Prostate gland (tissue), 2 donors: ENCODE measurements around the gene CHD5. TPM values are rescaled to one million over a fixed set of nuclear protein-coding genes. Genes with fewer than 3 reads are reported as not detected.

Experiments
- DNase-seq: peaks from one replicate; pipeline ENCODE4 v3.0.0-alpha.2; 2019; ENCODE audit warnings: low spot score
- H3K27ac ChIP-seq, 2 donors: fragments of 200-600 bp; sonication (generic); 2 replicates each; pipeline ENCODE4 v1.5.1; 2017 to 2019
- H3K27me3 ChIP-seq: fragments of 200-600 bp; sonication (generic); replicated peaks from 2 replicates; pipeline ENCODE4 v1.5.1; 2019; ENCODE audit not compliant: insufficient read depth
- H3K36me3 ChIP-seq, 2 donors: fragments of 200-600 bp; sonication (generic); 1 replicate in 1 of 2; 2 replicates in 1 of 2; pipeline versions ENCODE4 v1.5.1 to v1.8.1; 2017 to 2019
- H3K4me1 ChIP-seq: fragments of 200-600 bp; sonication (generic); replicated peaks from 2 replicates; pipeline ENCODE4 v1.5.1; 2019
- H3K4me3 ChIP-seq, 2 donors: fragments of 200-600 bp; sonication (generic); 2 replicates each; pipeline ENCODE4 v1.5.1; 2017 to 2019
- H3K9me3 ChIP-seq: fragments of 200-600 bp; sonication (generic); 2 replicates; pipeline ENCODE4 v1.5.1; 2017
- POLR2A ChIP-seq: fragments of 450-650 bp; IDR thresholded peaks from one replicate; pipeline ENCODE4 v1.6.1; 2016; ENCODE audit warnings: antibody characterized with exemption, mild to moderate bottlenecking
- POLR2AphosphoS5 ChIP-seq: sonication (generic); formaldehyde crosslinking; IDR thresholded peaks from one replicate; pipeline ENCODE4 v1.6.1; 2017; ENCODE audit warnings: antibody characterized with exemption
- WGBS: methylation state at CpG from one replicate; pipeline ENCODE4 v1.1.5; 2018; 5-methylcytosine and 5-hydroxymethylcytosine counted together
- intact Hi-C: fragments of 100-400 bp; cut with DNase I; formaldehyde crosslinking; loops from one replicate; pipeline ENCODE4 v1.14.2; 2022
- total RNA-seq, 2 donors: library from RNA; depleted of rRNA; stranded (reverse); fragments of >200 nt; gene quantifications; one replicate each; pipeline ENCODE4 v1.1.0, GENCODE V29; 2016
- TF ChIP-seq, protein P1 (sequence below), 4 experiments: fragments of 200-600 bp in 2 of 4; fragments of 450-650 bp in 2 of 4; sonication (generic) in 2 of 4; IDR thresholded peaks; 1 replicate in 3 of 4; 2 replicates in 1 of 4; pipeline ENCODE4 v1.5.1; 2016 to 2019; ENCODE audit warnings: antibody characterized with exemption in 4 of 4, mild to moderate bottlenecking in 2 of 4, moderate library complexity in 2 of 4

CHD5 gene
- total RNA-seq, 2 donors from 2014 or later, result 4.9 to 17.0 TPM

DNA sequence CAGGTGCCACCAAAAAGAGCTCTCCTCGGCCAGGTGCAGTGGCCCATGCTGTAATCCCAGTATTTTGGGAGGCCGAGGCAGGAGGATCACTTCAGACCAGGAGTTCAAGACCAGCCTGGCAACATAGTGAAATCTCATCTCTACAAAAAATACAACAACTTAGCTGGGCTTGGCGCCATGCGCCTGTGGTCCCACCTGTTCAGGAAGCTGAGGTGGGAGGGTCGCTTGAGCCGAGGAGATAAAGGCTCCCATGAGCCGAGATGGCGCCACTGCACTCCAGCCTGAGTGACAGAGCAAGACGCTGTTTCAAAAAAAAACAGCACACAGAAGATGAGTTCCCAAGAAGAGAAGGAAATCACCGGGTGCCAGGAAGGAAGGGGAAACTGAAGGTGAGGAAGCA lies 67.0 kb downstream of the CHD5 start:
- Histone ChIP-seq H3K27me3 (no peaks in the 10 kb centered on the region), H3K9me3 (no peaks in the 10 kb centered on the region), H3K4me3 (no peak overlapping the region), H3K27ac (no peak overlapping the region), H3K36me3 (no peaks in the 10 kb centered on the region), H3K4me1 (no peaks in the 10 kb centered on the region)
- DNase-seq, result no peak
- intact Hi-C loops, result no loop called here
- 73% methylated on average over 10 of the region's 10 CpGs for WGBS
- TF ChIP-seq, protein P1, sequence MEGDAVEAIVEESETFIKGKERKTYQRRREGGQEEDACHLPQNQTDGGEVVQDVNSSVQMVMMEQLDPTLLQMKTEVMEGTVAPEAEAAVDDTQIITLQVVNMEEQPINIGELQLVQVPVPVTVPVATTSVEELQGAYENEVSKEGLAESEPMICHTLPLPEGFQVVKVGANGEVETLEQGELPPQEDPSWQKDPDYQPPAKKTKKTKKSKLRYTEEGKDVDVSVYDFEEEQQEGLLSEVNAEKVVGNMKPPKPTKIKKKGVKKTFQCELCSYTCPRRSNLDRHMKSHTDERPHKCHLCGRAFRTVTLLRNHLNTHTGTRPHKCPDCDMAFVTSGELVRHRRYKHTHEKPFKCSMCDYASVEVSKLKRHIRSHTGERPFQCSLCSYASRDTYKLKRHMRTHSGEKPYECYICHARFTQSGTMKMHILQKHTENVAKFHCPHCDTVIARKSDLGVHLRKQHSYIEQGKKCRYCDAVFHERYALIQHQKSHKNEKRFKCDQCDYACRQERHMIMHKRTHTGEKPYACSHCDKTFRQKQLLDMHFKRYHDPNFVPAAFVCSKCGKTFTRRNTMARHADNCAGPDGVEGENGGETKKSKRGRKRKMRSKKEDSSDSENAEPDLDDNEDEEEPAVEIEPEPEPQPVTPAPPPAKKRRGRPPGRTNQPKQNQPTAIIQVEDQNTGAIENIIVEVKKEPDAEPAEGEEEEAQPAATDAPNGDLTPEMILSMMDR (IDR thresholded peaks at IDR 0.05), result no peak
- TF ChIP-seq POLR2AphosphoS5, result no peak
- no peak for TF ChIP-seq POLR2A

DNA sequence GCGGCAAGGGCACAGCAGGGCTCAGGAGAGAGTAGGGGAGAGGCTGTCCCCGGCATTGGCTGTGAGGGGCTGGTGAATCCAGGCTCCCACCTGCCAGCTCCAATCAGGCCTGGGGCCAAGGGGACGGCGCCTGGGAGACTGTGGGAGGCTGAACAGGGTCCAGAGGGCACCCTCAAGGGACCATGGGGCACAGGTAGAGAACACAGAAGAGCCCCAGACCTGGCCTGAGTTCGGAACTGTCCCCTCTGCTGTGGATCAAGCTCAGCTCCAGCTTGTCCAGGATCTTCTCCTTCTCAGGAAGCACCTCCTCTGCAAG lies 67.5 kb downstream of the CHD5 start:
- no peaks in the 10 kb centered on the region for H3K9me3 ChIP-seq
- H3K36me3 ChIP-seq, result no peaks in the 10 kb centered on the region
- intact Hi-C loops, result no loop called here
- no peak overlapping the region for H3K4me3 ChIP-seq
- H3K4me1 ChIP-seq, result no peaks in the 10 kb centered on the region
- WGBS, result 60% methylated on average over 5 of the region's 5 CpGs
- no peak for DNase-seq
- TF ChIP-seq POLR2AphosphoS5 (no peak), POLR2A (no peak)
- TF ChIP-seq, protein P1 (IDR thresholded peaks at IDR 0.05), result no peak
- H3K27ac ChIP-seq, result no peak overlapping the region
- no peaks in the 10 kb centered on the region for H3K27me3 ChIP-seq

DNA sequence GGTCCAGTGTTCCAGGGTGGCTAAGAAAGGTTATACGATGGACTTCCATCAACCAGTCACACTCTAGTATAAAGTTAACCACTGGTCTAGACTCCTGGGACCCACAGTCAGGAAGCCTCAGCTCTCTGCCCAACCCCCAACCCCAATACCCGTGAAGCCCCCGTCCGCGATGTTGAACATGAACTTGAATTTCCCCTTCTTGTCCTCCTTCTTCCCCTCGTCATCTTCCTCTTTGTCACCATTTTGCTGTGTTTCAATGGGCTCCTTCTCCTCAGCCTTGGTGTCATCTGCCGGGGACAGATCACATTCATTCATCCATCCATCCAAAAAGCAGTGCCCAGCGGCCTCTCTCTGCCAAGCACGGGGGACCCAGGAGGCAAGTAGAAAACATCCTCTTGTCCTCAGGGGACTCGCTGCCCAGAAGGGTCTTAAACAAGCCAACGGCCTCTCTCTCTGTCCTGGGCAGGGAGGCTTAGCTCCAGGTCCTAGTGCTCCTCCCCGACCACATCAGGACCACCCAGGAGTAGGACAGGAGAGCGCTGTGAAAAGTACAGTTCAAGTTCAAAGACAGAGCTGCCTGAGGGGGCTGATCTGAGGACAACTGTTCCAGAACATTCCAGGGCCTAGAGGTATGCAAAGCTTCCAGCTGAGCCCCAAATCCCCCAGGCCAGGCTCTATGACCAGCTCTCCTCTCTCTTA lies 68.0 kb downstream of the CHD5 start:
- WGBS, result 82% methylated on average over 13 of the region's 13 CpGs
- no peak for DNase-seq
- no peak overlapping the region for H3K4me3 ChIP-seq
- no peaks in the 10 kb centered on the region for H3K27me3 ChIP-seq
- H3K9me3 ChIP-seq, result no peaks in the 10 kb centered on the region
- H3K4me1 ChIP-seq, result no peaks in the 10 kb centered on the region
- TF ChIP-seq, protein P1 (IDR thresholded peaks at IDR 0.05), result no peak
- TF ChIP-seq POLR2A (no peak), POLR2AphosphoS5 (no peak)
- H3K27ac ChIP-seq, result no peak overlapping the region
- no peaks in the 10 kb centered on the region for H3K36me3 ChIP-seq
- intact Hi-C loops, result no loop called here

DNA sequence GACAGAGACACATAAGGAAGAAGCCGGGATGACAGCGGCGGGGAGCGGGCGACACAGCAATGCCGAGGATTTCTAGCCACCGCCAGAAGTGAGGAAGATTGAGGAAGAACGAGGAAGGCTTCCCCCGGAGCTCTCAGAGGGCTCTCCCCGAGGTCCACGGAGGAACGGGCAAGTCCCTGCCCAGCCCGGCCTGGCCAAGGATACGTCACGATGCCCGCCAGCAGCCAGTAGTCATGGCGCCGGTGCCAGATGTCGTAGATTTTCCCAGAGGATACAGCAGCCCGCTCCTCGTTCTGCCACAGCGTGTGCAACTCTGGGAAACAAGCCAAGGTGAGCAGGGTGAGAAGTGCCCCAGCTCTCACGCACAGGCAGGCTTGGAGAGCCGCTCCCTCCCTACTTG lies 68.5 kb downstream of the CHD5 start:
- H3K9me3 ChIP-seq, result no peaks in the 10 kb centered on the region
- no peak for DNase-seq
- H3K27me3 ChIP-seq, result no peaks in the 10 kb centered on the region
- 55% methylated on average over 24 of the region's 24 CpGs for whole genome bisulfite sequencing
- no peak for TF ChIP-seq POLR2AphosphoS5
- TF ChIP-seq POLR2A, result no peak
- TF ChIP-seq, protein P1 (IDR thresholded peaks at IDR 0.05), result no peak
- no peaks in the 10 kb centered on the region for H3K36me3 ChIP-seq
- no peak overlapping the region for H3K4me3 ChIP-seq
- intact Hi-C loops, result no loop called here
- no peak overlapping the region for H3K27ac ChIP-seq
- no peaks in the 10 kb centered on the region for H3K4me1 ChIP-seq

DNA sequence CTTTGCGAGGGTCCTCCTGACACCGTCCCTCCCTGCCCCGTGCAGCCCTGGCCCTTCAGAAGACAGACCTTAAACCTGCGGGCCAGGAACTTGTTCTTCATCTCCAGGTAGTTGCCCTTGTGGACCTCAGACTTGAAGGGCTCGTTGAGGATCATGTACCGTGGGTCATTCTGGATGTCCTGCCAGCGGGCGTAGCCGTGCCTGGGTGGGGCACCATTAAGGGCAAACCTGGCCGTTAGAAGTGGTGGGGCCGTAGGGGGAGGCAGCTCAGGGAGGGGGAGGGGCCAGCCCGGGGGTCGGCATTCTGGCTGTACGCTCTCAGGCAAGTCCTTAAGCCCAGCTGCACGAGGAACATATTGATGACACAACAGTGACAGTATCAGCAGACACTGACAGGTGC lies 69.8 kb downstream of the CHD5 start:
- Histone ChIP-seq H3K4me1 (no peaks in the 10 kb centered on the region), H3K27ac (no peak overlapping the region), H3K9me3 (no peaks in the 10 kb centered on the region), H3K36me3 (no peaks in the 10 kb centered on the region), H3K4me3 (no peak overlapping the region), H3K27me3 (no peaks in the 10 kb centered on the region)
- DNase-seq, result no peak
- TF ChIP-seq POLR2AphosphoS5 (no peak), POLR2A (no peak)
- intact Hi-C loops, result no loop called here
- 73% methylated on average over 14 of the region's 15 CpGs for WGBS
